Suprapubic skin (tissue), 4 donors: ENCODE measurements around the gene GPR139. TPM values are rescaled to one million over a fixed set of nuclear protein-coding genes. Genes with fewer than 3 reads are reported as not detected.

ENCODE experiments used
- DNase-seq, 2 donors: peaks; one replicate each; pipeline ENCODE4 v3.0.0-alpha.2; 2019; ENCODE audit warnings: low spot score in 2 of 2
- H3K27ac ChIP-seq: fragments of 200-600 bp; sonication (generic); one replicate; pipeline ENCODE4 v1.5.1; 2019
- H3K27me3 ChIP-seq: fragments of 200-600 bp; sonication (generic); one replicate; pipeline ENCODE4 v1.5.1; 2019
- H3K36me3 ChIP-seq: fragments of 200-600 bp; sonication (generic); one replicate; pipeline ENCODE4 v1.5.1; 2019
- H3K4me1 ChIP-seq: fragments of 200-600 bp; sonication (generic); one replicate; pipeline ENCODE4 v1.5.1; 2019
- H3K4me3 ChIP-seq: fragments of 200-600 bp; sonication (generic); one replicate; pipeline ENCODE4 v1.5.1; 2019; ENCODE audit warnings: mild to moderate bottlenecking
- H3K9me3 ChIP-seq: fragments of 200-600 bp; sonication (generic); one replicate; pipeline ENCODE4 v1.5.1; 2019
- EP300 ChIP-seq: sonication (generic); formaldehyde crosslinking; IDR thresholded peaks from one replicate; pipeline ENCODE4 v1.6.1; 2017; ENCODE audit warnings: antibody characterized with exemption
- POLR2A ChIP-seq, 2 donors: fragments of 450-650 bp; IDR thresholded peaks; one replicate each; pipeline ENCODE4 v1.6.1; 2017; ENCODE audit warnings: antibody characterized with exemption in 2 of 2, mild to moderate bottlenecking in 2 of 2, moderate library complexity in 2 of 2
- POLR2AphosphoS5 ChIP-seq, 3 donors: sonication (generic); formaldehyde crosslinking; IDR thresholded peaks; one replicate each; pipeline ENCODE4 v1.6.1; 2017; ENCODE audit warnings: antibody characterized with exemption in 3 of 3
- WGBS: methylation state at CpG from one replicate; pipeline ENCODE4 v1.1.5; 2018; 5-methylcytosine and 5-hydroxymethylcytosine counted together
- total RNA-seq, 4 donors: library from RNA; depleted of rRNA; stranded (reverse); fragments of >200 nt; gene quantifications; one replicate each; pipeline ENCODE4 v1.1.0, GENCODE V29; 2016
- TF ChIP-seq, protein P1 (sequence below), 2 donors: fragments of 200-600 bp in 1 of 2; fragments of 450-650 bp in 1 of 2; sonication (generic) in 1 of 2; IDR thresholded peaks; one replicate each; pipeline ENCODE4 v1.5.1; 2016 to 2019; ENCODE audit warnings: antibody characterized with exemption in 2 of 2, mild to moderate bottlenecking in 1 of 2, moderate library complexity in 1 of 2

The GPR139 gene
- total RNA-seq = not detected

DNA sequence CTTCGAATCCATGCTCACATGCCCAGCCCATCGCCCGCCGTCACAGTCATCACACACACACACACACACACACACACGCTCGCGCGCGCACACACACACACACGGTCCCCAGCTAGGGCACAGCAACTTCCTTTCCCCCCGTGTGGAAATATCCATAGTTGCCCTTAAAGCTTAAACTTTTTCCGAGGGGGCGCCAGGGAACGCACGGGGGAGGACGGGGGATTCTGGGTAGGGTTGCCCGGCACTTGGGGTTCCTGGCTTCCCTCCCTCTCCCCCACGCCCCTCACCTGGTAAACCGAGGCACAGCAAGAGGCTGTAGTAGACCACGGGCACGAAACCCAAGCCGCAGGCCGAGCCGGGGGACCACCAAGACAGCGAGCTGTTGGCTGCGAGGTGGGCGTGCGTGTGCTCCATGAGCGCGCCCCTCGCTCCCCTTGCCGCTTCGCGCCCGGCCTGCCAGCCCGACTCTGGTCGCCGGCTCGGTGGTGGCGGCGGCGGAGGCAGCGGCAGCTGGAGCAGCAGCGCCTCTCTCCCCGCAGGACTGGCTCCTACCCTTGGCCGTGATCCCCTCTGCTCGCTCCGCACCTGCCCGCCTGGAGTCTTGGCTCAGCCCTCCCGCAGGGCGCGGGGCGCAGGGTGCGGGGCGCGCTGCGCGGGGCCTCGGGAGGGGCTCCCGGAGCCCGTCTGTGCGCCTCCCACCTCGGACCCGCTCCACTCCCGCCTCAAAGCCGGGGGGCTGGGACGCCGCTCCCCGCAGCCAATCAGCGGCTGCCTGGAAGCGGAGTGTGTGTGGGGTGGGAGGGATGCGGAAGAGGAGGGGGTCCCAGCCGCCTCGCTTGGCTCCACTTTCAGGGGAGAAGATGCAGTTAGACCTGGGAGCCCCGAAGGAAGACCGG, at the start of gene GPR139:
Gene GPR139 (minus strand): TSS at position 688 of the 896 bp plus-strand sequence. CDS start 274 bp downstream, at position 414.
- Histone ChIP-seq H3K36me3 (no peaks in the 10 kb centered on the region), H3K4me1 (peaks cover 10% of the 10 kb centered on the region), H3K4me3 (no peak within 1 kb of the TSS), H3K27me3 (peaks cover 62% of the 10 kb centered on the region), H3K27ac (no peak within 1 kb of the TSS), H3K9me3 (no peaks in the 10 kb centered on the region)
- TF ChIP-seq POLR2AphosphoS5 (IDR thresholded peaks at IDR 0.05) (no peak), POLR2A (IDR thresholded peaks at IDR 0.05) (no peak), EP300 (no peak)
- TF ChIP-seq, protein P1, sequence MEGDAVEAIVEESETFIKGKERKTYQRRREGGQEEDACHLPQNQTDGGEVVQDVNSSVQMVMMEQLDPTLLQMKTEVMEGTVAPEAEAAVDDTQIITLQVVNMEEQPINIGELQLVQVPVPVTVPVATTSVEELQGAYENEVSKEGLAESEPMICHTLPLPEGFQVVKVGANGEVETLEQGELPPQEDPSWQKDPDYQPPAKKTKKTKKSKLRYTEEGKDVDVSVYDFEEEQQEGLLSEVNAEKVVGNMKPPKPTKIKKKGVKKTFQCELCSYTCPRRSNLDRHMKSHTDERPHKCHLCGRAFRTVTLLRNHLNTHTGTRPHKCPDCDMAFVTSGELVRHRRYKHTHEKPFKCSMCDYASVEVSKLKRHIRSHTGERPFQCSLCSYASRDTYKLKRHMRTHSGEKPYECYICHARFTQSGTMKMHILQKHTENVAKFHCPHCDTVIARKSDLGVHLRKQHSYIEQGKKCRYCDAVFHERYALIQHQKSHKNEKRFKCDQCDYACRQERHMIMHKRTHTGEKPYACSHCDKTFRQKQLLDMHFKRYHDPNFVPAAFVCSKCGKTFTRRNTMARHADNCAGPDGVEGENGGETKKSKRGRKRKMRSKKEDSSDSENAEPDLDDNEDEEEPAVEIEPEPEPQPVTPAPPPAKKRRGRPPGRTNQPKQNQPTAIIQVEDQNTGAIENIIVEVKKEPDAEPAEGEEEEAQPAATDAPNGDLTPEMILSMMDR (IDR thresholded peaks at IDR 0.05) = no peak
- WGBS = 2% methylated on average over 36 of the region's 76 CpGs
- no peak for DNase-seq

DNA sequence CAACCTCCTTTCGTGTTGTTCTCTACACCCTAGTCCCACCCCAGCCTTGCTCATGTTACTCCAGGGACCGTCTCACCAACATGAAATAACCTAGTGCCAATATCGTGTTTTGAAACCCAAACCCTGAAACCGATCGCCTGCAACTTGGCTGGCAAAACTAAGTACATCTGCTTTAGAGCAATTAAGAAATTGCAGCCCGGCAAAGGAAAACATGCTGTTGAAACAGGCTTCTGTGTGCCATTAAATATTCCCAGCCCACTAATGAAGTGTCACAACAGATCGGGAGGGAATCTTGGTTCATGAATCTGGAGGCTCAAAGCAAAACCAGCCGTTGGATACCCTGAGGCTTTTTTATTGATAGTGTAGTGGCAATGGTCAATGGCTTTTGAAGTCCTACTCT, 48.3 kb upstream of the GPR139 start:
- Histone ChIP-seq H3K4me1 (no peaks in the 10 kb centered on the region), H3K9me3 (peaks cover 9% of the 10 kb centered on the region), H3K27ac (no peak overlapping the region), H3K27me3 (no peaks in the 10 kb centered on the region), H3K36me3 (no peaks in the 10 kb centered on the region), H3K4me3 (no peak overlapping the region)
- no peak for TF ChIP-seq EP300
- no peak for TF ChIP-seq POLR2A (IDR thresholded peaks at IDR 0.05)
- no peak for TF ChIP-seq POLR2AphosphoS5 (IDR thresholded peaks at IDR 0.05)
- TF ChIP-seq, protein P1 (IDR thresholded peaks at IDR 0.05) = no peak
- no peak for DNase-seq
- 67% methylated on average over 8 of the region's 8 CpGs for WGBS

DNA sequence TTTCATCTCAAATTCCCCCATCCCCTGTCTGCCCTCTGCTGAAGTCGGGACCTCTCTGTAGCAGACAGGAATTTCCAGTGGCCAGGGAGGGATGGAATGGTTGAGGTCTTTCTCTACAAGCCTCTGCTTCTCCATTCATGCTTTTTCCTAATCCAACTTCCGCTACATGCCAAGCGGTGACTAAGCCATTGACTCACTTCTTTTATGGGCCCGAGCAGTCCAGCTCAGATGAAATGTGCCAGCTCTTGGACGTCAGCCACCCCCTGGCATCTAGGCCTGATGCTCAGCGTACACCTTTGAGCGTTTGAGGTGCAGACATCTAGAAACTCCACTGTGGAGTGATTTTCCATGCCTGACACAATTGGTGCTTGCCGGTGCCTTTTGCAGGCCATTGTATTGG, 40.7 kb upstream of the GPR139 start:
- 44% methylated on average over 8 of the region's 8 CpGs for WGBS
- TF ChIP-seq, protein P1 (IDR thresholded peaks at IDR 0.05) = no peak
- TF ChIP-seq EP300 (no peak), POLR2A (IDR thresholded peaks at IDR 0.05) (no peak), POLR2AphosphoS5 (IDR thresholded peaks at IDR 0.05) (no peak)
- Histone ChIP-seq H3K27ac (no peak overlapping the region), H3K36me3 (no peaks in the 10 kb centered on the region), H3K4me3 (no peak overlapping the region), H3K27me3 (no peaks in the 10 kb centered on the region), H3K9me3 (no peaks in the 10 kb centered on the region), H3K4me1 (no peaks in the 10 kb centered on the region)
- DNase-seq = no peak

DNA sequence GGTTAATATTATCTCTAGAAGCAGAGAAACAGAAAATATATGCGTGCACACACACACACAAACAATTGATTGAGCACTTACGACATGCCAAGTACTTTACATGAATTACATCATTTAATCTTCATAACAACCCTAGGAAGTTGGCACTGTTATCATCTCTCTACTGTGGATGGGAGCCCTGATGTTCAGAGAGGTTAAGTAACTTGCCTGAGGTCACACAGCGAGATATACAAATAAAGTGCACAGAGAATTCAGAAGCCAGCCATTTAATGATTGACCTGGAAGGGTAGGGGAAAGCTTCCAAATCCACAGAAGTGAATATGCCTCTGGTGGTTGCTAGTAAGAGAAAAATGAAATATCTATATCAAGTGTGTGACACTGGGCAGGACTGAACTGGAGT, 37.5 kb upstream of the GPR139 start:
- no peaks in the 10 kb centered on the region for H3K4me1 ChIP-seq
- no peaks in the 10 kb centered on the region for H3K36me3 ChIP-seq
- no peak for DNase-seq
- no peak overlapping the region for H3K4me3 ChIP-seq
- no peaks in the 10 kb centered on the region for H3K27me3 ChIP-seq
- H3K27ac ChIP-seq = no peak overlapping the region
- 77% methylated on average over 3 of the region's 3 CpGs for WGBS
- TF ChIP-seq POLR2A (IDR thresholded peaks at IDR 0.05) (no peak), POLR2AphosphoS5 (IDR thresholded peaks at IDR 0.05) (no peak), EP300 (no peak)
- TF ChIP-seq, protein P1 (IDR thresholded peaks at IDR 0.05) = no peak
- H3K9me3 ChIP-seq = no peaks in the 10 kb centered on the region

DNA sequence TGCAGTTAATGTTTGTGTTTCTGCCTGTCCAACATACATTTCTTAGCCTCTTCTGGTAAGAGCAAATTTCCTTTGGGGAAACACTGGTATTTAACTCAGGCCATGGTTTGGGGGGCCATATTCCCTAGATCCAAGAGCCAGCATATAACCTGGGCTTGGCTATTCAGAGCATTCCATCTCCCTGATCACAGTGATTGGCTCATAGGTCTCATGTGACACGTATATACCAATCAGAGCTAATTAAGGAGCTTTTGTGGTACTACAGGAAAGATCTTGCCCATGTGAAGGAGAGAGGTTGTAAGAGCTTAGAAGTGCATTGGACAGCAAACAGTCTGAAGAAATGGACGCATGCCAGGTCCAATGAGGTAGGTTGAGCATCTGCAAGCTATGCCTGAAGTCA, 33.4 kb upstream of the GPR139 start:
- H3K4me3 ChIP-seq = no peak overlapping the region
- 64% methylated on average over 2 of the region's 2 CpGs for WGBS
- H3K27ac ChIP-seq = no peak overlapping the region
- TF ChIP-seq POLR2AphosphoS5 (IDR thresholded peaks at IDR 0.05) (no peak), POLR2A (IDR thresholded peaks at IDR 0.05) (no peak), EP300 (no peak)
- TF ChIP-seq, protein P1 (IDR thresholded peaks at IDR 0.05) = no peak
- no peaks in the 10 kb centered on the region for H3K4me1 ChIP-seq
- no peaks in the 10 kb centered on the region for H3K27me3 ChIP-seq
- no peaks in the 10 kb centered on the region for H3K9me3 ChIP-seq
- no peaks in the 10 kb centered on the region for H3K36me3 ChIP-seq
- DNase-seq = no peak
